DOHH2 (cell line): ENCODE results near the gene SAMD14.

Experiments used
- H3F3A ChIP-seq: fragments of 200-600 bp; sonication (generic), shearing (Covaris generic); 2 replicates; pipeline ENCODE4 v1.6.0; 2016; ENCODE audit warnings: antibody characterized with exemption, mild to moderate bottlenecking; ENCODE audit not compliant: control insufficient read depth, insufficient read depth
- H3K27ac ChIP-seq: fragments of 200-600 bp; sonication (generic); 2 replicates; pipeline ENCODE4 v1.5.1; 2014; ENCODE audit warnings: low read depth, mild to moderate bottlenecking, low read length, moderate library complexity
- H3K27me3 ChIP-seq: fragments of 200-600 bp; sonication (generic); 2 replicates; pipeline ENCODE4 v1.6.1; 2014; ENCODE audit warnings: mild to moderate bottlenecking, low read length, mixed read lengths; ENCODE audit not compliant: control insufficient read depth
- H3K36me3 ChIP-seq: fragments of 200-600 bp; sonication (generic); 2 replicates; pipeline ENCODE4 v1.6.1; 2014; ENCODE audit warnings: mild to moderate bottlenecking, low read length, moderate library complexity, mixed read lengths; ENCODE audit not compliant: control insufficient read depth
- H3K4me1 ChIP-seq: fragments of 200-600 bp; sonication (generic); 2 replicates; pipeline ENCODE4 v1.6.1; 2014; ENCODE audit warnings: mild to moderate bottlenecking, low read length, mixed read lengths; ENCODE audit not compliant: control insufficient read depth
- H3K4me2 ChIP-seq: fragments of 200-600 bp; sonication (generic); 2 replicates; pipeline ENCODE4 v1.6.0; 2014; ENCODE audit warnings: mild to moderate bottlenecking, low read length, moderate library complexity
- H3K4me3 ChIP-seq: fragments of 200-600 bp; sonication (generic); 2 replicates; pipeline ENCODE4 v1.5.1; 2014; ENCODE audit warnings: mild to moderate bottlenecking, low read length, mixed read lengths
- H3K79me2 ChIP-seq: fragments of 200-600 bp; sonication (generic); 2 replicates; pipeline ENCODE4 v1.6.1; 2014; ENCODE audit warnings: mild to moderate bottlenecking, low read length, mixed read lengths; ENCODE audit not compliant: control insufficient read depth
- H3K9me2 ChIP-seq: fragments of 200-600 bp; sonication (generic); replicated peaks from 2 replicates; pipeline ENCODE4 v1.6.1; 2014; ENCODE audit warnings: mild to moderate bottlenecking, low read length, mixed read lengths; ENCODE audit not compliant: control insufficient read depth
- H3K9me3 ChIP-seq: fragments of 200-600 bp; sonication (generic); 2 replicates; pipeline ENCODE4 v1.6.1; 2014; ENCODE audit warnings: antibody characterized with exemption, low read length, mixed read lengths; ENCODE audit not compliant: control insufficient read depth, insufficient read depth
- H4K20me1 ChIP-seq: fragments of 200-600 bp; sonication (generic); 2 replicates; pipeline ENCODE4 v1.6.0; 2014; ENCODE audit warnings: low read depth, mild to moderate bottlenecking, antibody characterized with exemption, low read length, moderate library complexity; ENCODE audit not compliant: control insufficient read depth, insufficient read depth
- CTCF ChIP-seq: fragments of 200-600 bp; sonication (generic); IDR thresholded peaks from one replicate; pipeline ENCODE4 v1.5.1; 2014; ENCODE audit warnings: antibody characterized with exemption, mild to moderate bottlenecking, low read depth, low read length; ENCODE audit not compliant: poor library complexity, severe bottlenecking
- EZH2phosphoT487 ChIP-seq: fragments of 200-600 bp; sonication (generic); IDR thresholded peaks from 2 replicates; pipeline ENCODE4 v1.6.1; 2017; ENCODE audit warnings: borderline replicate concordance, mild to moderate bottlenecking, antibody characterized with exemption, low read length, moderate library complexity, mixed read lengths

Gene SAMD14

GRCh38 chr17:50066995-50067394 is 63.0 kb downstream of the SAMD14 start:
- Histone ChIP-seq H3K27ac (no peak overlapping the region), H3K36me3 (no peaks in the 10 kb centered on the region), H4K20me1 (no peaks in the 10 kb centered on the region; the same call in 1 of the 2 replicates), H3K9me2 (no peaks in the 10 kb centered on the region), H3K9me3 (no peaks in the 10 kb centered on the region), H3K4me3 (no peak overlapping the region), H3K4me1 (peaks cover 7% of the 10 kb centered on the region), H3K79me2 (no peaks in the 10 kb centered on the region), H3F3A (no peaks in the 10 kb centered on the region), H3K4me2 (no peak overlapping the region), H3K27me3 (no peaks in the 10 kb centered on the region)
- TF ChIP-seq EZH2phosphoT487 = no peak

- H3K79me2 ChIP-seq = no peaks in the 10 kb centered on the region
- TF ChIP-seq CTCF = no peak
- TF ChIP-seq EZH2phosphoT487 = no peak
- H3K27ac ChIP-seq = no peak overlapping the region
- no peaks in the 10 kb centered on the region for H3K27me3 ChIP-seq
- H3K9me2 ChIP-seq = no peaks in the 10 kb centered on the region
- H3K9me3 ChIP-seq = no peaks in the 10 kb centered on the region
- H3K4me3 ChIP-seq = no peak overlapping the region
- H3F3A ChIP-seq = no peaks in the 10 kb centered on the region
- H3K4me2 ChIP-seq = no peak overlapping the region
- peaks cover 10% of the 10 kb centered on the region for H3K4me1 ChIP-seq
- no peaks in the 10 kb centered on the region for H3K36me3 ChIP-seq
- no peaks in the 10 kb centered on the region; the same call in 1 of the 2 replicates for H4K20me1 ChIP-seq
Measured at GRCh38 chr17:50065056-50065455, 64.9 kb downstream of the SAMD14 start.

- H3K79me2 ChIP-seq = no peaks in the 10 kb centered on the region
- H3K4me3 ChIP-seq = no peak overlapping the region
- H3K9me3 ChIP-seq = no peaks in the 10 kb centered on the region
- H3K27ac ChIP-seq = no peak overlapping the region
- H3K9me2 ChIP-seq = no peaks in the 10 kb centered on the region
- H4K20me1 ChIP-seq = no peaks in the 10 kb centered on the region; the same call in 1 of the 2 replicates
- TF ChIP-seq EZH2phosphoT487 (no peak), CTCF (no peak)
- H3K4me1 ChIP-seq = peaks cover 10% of the 10 kb centered on the region
- no peak overlapping the region for H3K4me2 ChIP-seq
- no peaks in the 10 kb centered on the region for H3K27me3 ChIP-seq
- no peaks in the 10 kb centered on the region for H3F3A ChIP-seq
- no peaks in the 10 kb centered on the region for H3K36me3 ChIP-seq
Measured at GRCh38 chr17:50064253-50065001, 65.5 kb downstream of the SAMD14 start.

- peaks cover 10% of the 10 kb centered on the region for H3K4me1 ChIP-seq
- H3K27ac ChIP-seq = no peak overlapping the region
- H3K4me2 ChIP-seq = no peak overlapping the region
- H3K9me3 ChIP-seq = no peaks in the 10 kb centered on the region
- no peaks in the 10 kb centered on the region for H3K36me3 ChIP-seq
- no peak for TF ChIP-seq CTCF
- no peak for TF ChIP-seq EZH2phosphoT487
- no peaks in the 10 kb centered on the region for H3K79me2 ChIP-seq
- no peak overlapping the region for H3K4me3 ChIP-seq
- H3K9me2 ChIP-seq = no peaks in the 10 kb centered on the region
- H3K27me3 ChIP-seq = no peaks in the 10 kb centered on the region
- H4K20me1 ChIP-seq = no peaks in the 10 kb centered on the region; the same call in 1 of the 2 replicates
- no peaks in the 10 kb centered on the region for H3F3A ChIP-seq
Measured at GRCh38 chr17:50063561-50064252, 66.3 kb downstream of the SAMD14 start.
